Erythroblast (primary cell): ENCODE measurements around the gene SSRP1.

Experiments used
- GATA1 ChIP-seq: IDR thresholded peaks from 2 replicates; pipeline ENCODE4 v1.6.1; 2011; ENCODE audit warnings: low read depth, mild to moderate bottlenecking, control low read depth, low read length, moderate library complexity
- POLR2A ChIP-seq: IDR thresholded peaks from 2 replicates; pipeline ENCODE4 v1.6.1; 2011; ENCODE audit warnings: mild to moderate bottlenecking, low read length

- TF ChIP-seq POLR2A = no peak
- TF ChIP-seq GATA1 = no peak
Observed at GRCh38 chr11:57374966-57375365, 39.3 kb upstream of the SSRP1 start.
